HG03064 (cell line): ENCODE measurements around the gene CITED4.

ENCODE experiments used
- ATAC-seq: cut with Tn5 transposase; IDR thresholded peaks from one replicate; pipeline ENCODE4 v1.9.1; 2021; ENCODE audit warnings: low read depth; ENCODE audit not compliant: unreplicated experiment

CITED4 gene

DNA sequence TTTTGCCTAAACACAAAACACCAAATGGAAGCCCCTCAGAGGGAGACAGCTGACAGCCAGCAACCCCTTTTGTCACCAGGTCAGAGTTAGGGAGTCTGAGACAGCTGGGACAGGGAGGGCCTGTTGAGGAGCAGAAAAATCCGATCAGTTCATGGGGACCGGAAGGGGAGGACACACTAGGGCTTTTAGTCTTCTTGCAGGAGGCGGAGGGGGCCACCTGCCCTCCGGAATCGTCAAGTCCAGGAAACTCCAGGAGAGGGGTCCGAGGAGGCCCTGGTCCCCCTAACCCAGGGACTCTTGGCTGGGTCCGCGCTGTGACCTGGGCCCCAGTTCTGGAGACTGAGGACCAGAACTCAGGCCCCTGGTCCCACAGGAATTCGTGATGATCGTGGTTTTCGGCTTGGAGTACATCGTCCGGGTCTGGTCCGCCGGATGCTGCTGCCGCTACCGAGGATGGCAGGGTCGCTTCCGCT, 44.3 kb downstream of the CITED4 start:
- ATAC-seq = no peak

DNA sequence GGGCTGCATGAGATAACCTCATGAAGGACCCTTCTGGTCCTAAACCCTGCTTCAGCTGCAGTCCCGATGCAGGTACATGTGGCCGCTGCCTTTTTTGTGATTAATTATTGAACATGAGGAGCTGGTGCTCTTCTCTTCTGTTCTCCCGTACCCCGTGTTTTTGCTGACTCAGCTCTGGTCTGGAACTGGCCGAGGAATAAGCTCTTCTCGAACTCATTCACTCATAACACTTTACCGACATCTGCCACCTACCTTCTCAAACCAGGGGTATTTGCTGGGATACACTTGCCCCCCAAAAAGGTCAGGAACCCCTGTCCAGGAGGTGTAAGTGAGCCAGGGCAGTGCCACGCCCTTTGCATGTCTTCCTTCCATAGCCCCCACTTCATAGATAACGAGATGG, 46.7 kb downstream of the CITED4 start:
- ATAC-seq = no peak
